B cell (primary cell): ENCODE results near the gene CDT1. TPM values are rescaled to one million over a fixed set of nuclear protein-coding genes. Genes with fewer than 3 reads are reported as not detected.

ENCODE experiments used
- ATAC-seq: fragments of 200-7000 bp; cut with Tn5 transposase; one replicate; pipeline ENCODE4 v1.10.0; 2021; ENCODE audit warnings: low read depth, mild to moderate bottlenecking, moderate number of reproducible peaks, moderate library complexity
- CTCF ChIA-PET: fragments of 350-600 bp; sonication (Branson Sonifier 250); formaldehyde crosslinking; loops from one replicate; lab custom pipeline; 2021; ENCODE audit warnings: antibody characterized with exemption, inconsistent platforms; lab: Charles Lee
- POLR2A ChIA-PET: fragments of 350-600 bp; sonication (Branson Sonifier 250); formaldehyde crosslinking; loops from one replicate; lab custom pipeline; 2021; ENCODE audit warnings: antibody characterized with exemption; lab: Charles Lee
- DNase-seq: peaks from one replicate; pipeline ENCODE4 v3.0.0; 2013
- H2AFZ ChIP-seq: 2 replicates; pipeline ENCODE4 v1.6.1; 2012; ENCODE audit warnings: mild to moderate bottlenecking, low read depth, low read length; ENCODE audit not compliant: insufficient read depth, poor library complexity, severe bottlenecking
- H3K27ac ChIP-seq, 2 donors: 1 replicate in 1 of 2; 2 replicates in 1 of 2; pipeline ENCODE4 v1.5.1; 2012 to 2013; ENCODE audit warnings: low read length in 2 of 2, mild to moderate bottlenecking in 2 of 2, moderate library complexity in 1 of 2
- H3K27me3 ChIP-seq, 4 experiments: fragments of 200-600 bp in 1 of 4; sonication (generic) in 1 of 4; replicated peaks in 1 of 4; 1 replicate in 2 of 4; 2 replicates in 2 of 4; pipeline versions ENCODE4 v1.6.1 to v1.7.0; 2013 to 2016; ENCODE audit warnings: low read length in 3 of 4, mild to moderate bottlenecking in 2 of 4, mixed read lengths in 1 of 4, moderate library complexity in 1 of 4; ENCODE audit not compliant: insufficient read depth in 4 of 4, control insufficient read depth in 3 of 4; ENCODE audit errors: control extremely low read depth in 1 of 4
- H3K36me3 ChIP-seq, 2 experiments: replicated peaks in 1 of 2; 1 replicate in 1 of 2; 2 replicates in 1 of 2; pipeline versions ENCODE4 v1.6.1 to v1.7.1; 2013; ENCODE audit warnings: low read length in 1 of 2; ENCODE audit not compliant: insufficient read depth in 2 of 2, control insufficient read depth in 1 of 2; ENCODE audit errors: control extremely low read depth in 1 of 2, extremely low read depth in 1 of 2
- H3K4me1 ChIP-seq, 2 donors: fragments of 200-600 bp in 1 of 2; sonication (generic) in 1 of 2; 1 replicate in 1 of 2; 2 replicates in 1 of 2; pipeline versions ENCODE4 v1.5.1 to v1.6.1; 2013 to 2017; ENCODE audit warnings: low read length in 2 of 2; ENCODE audit not compliant: control insufficient read depth in 2 of 2, insufficient read depth in 2 of 2
- H3K4me2 ChIP-seq: replicated peaks from 2 replicates; pipeline ENCODE3; 2012; ENCODE audit warnings: mild to moderate bottlenecking, low read depth, low read length; ENCODE audit not compliant: poor library complexity, severe bottlenecking
- H3K4me3 ChIP-seq, 5 experiments: fragments of 200-600 bp in 1 of 5; sonication (generic) in 1 of 5; 1 replicate in 3 of 5; 2 replicates in 2 of 5; pipeline versions ENCODE4 v1.5.1 to v1.7.0; 2011 to 2016; ENCODE audit warnings: low read length in 4 of 5, mild to moderate bottlenecking in 4 of 5, low read depth in 2 of 5, control low read depth in 1 of 5, moderate library complexity in 1 of 5; ENCODE audit not compliant: insufficient read depth in 1 of 5; ENCODE audit errors: control extremely low read depth in 1 of 5, extremely low read depth in 1 of 5
- H3K79me2 ChIP-seq: fragments of 200-600 bp; sonication (generic); one replicate; pipeline ENCODE4 v1.6.0; 2016; ENCODE audit warnings: low read length; ENCODE audit not compliant: control insufficient read depth, insufficient read depth
- H3K9ac ChIP-seq: fragments of 200-600 bp; sonication (generic); 2 replicates; pipeline ENCODE4 v1.6.1; 2017; ENCODE audit warnings: mild to moderate bottlenecking, low read length, moderate library complexity
- H3K9me3 ChIP-seq, 3 donors: one replicate each; pipeline versions ENCODE4 v1.6.1 to v1.7.1; 2013; ENCODE audit warnings: low read length in 2 of 3; ENCODE audit not compliant: control insufficient read depth in 2 of 3, insufficient read depth in 1 of 3; ENCODE audit errors: control extremely low read depth in 1 of 3
- H4K20me1 ChIP-seq: 2 replicates; pipeline ENCODE4 v1.6.0; 2012; ENCODE audit warnings: mild to moderate bottlenecking, low read length; ENCODE audit not compliant: insufficient read depth, control insufficient read depth, poor library complexity, severe bottlenecking
- H3K27ac Mint-ChIP-seq: one replicate; pipeline ENCODE4 v1.8.0; 2021; ENCODE audit warnings: mixed read lengths
- H3K27me3 Mint-ChIP-seq: one replicate; pipeline ENCODE4 v1.8.0; 2021; ENCODE audit warnings: mixed read lengths
- H3K4me1 Mint-ChIP-seq: one replicate; pipeline ENCODE4 v1.8.0; 2021; ENCODE audit warnings: mixed read lengths
- H3K4me3 Mint-ChIP-seq: one replicate; pipeline ENCODE4 v1.8.0; 2021; ENCODE audit warnings: mixed read lengths
- H3K9me3 Mint-ChIP-seq: one replicate; pipeline ENCODE4 v1.8.0; 2022; ENCODE audit warnings: mixed read lengths; ENCODE audit not compliant: insufficient read depth
- EZH2 ChIP-seq: IDR thresholded peaks from 2 replicates; pipeline ENCODE4 v1.6.1; 2012; ENCODE audit warnings: borderline replicate concordance, low read depth, mild to moderate bottlenecking, moderate library complexity, low read length; ENCODE audit not compliant: insufficient read depth, poor library complexity, severe bottlenecking
- WGBS: methylation state at CpG from one replicate; pipeline ENCODE4 v1.1.5; 2013; ENCODE audit warnings: missing lambda C conversion rate; ENCODE audit not compliant: insufficient coverage; 5-methylcytosine and 5-hydroxymethylcytosine counted together
- intact Hi-C: fragments of 100-400 bp; cut with micrococcal nuclease; formaldehyde crosslinking; loops from one replicate; pipeline ENCODE4 v1.10.0; 2022
- polyA plus RNA-seq: library from polyadenylated mRNA; depleted of rRNA; stranded (reverse); fragments of >200 nt; gene quantifications from 2 replicates; pipeline ENCODE4 v1.2.3, GENCODE V29; 2012
- total RNA-seq, 2 donors: library from RNA; stranded (reverse); fragments of 120-200 nt in 1 of 2; gene quantifications; 1 replicate in 1 of 2; 2 replicates in 1 of 2; pipeline versions ENCODE4 v1.2.3 to v1.2.4, GENCODE V29; 2013 to 2022
- TF ChIP-seq, protein P1 (sequence below): fragments of 200-600 bp; IDR thresholded peaks from one replicate; pipeline ENCODE4 v1.8.0; 2022; ENCODE audit warnings: antibody characterized with exemption, mild to moderate bottlenecking

Gene CDT1
- total and polyA plus RNA-seq, 2 donors (not counting 1 experiment from before 2014, with no cell fraction given) = 0.27 to 0.36 TPM

DNA sequence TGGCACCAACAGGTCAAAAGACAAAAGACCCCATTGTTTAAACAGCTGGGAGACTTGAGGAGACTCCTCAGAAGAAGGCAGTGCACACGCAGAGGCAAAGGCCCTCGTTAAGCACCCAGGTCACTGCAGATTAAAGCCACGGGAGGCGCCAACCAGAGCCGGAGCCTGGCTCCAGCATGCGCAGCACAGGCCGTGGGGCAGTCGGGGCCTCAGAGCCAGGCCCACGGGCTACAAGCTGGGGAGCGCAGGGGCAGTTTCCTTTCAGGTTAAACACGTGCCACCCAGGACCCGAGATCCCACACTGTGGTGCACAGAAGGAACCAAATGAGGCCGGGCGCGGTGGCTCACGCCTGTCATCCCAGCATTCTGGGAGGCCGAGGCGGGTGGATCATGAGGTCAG lies 27.8 kb upstream of the CDT1 start:
- no peaks in the 10 kb centered on the region for H3K9me3 Mint-ChIP-seq
- CTCF ChIA-PET = no interaction called here
- Histone ChIP-seq H3K4me1 (peaks cover 24 to 48% of the 10 kb centered on the region in 2 donors), H4K20me1 (peaks cover 94% of the 10 kb centered on the region), H3K4me2 (no peak overlapping the region), H3K9ac (no peak overlapping the region), H2AFZ (no peak overlapping the region), H3K79me2 (peaks cover 97% of the 10 kb centered on the region), H3K27me3 (no peaks in the 10 kb centered on the region), H3K36me3 (peaks cover 0 to 10% of the 10 kb centered on the region in 2 experiments), H3K27ac (no peak overlapping the region), H3K9me3 (no peaks in the 10 kb centered on the region), H3K4me3 (no peak overlapping the region)
- H3K27me3 Mint-ChIP-seq = no peaks in the 10 kb centered on the region
- POLR2A ChIA-PET = no interaction called here
- 94% methylated on average over 16 of the region's 18 CpGs for WGBS
- H3K27ac Mint-ChIP-seq = no peak overlapping the region
- no peak for TF ChIP-seq EZH2
- TF ChIP-seq, protein P1, sequence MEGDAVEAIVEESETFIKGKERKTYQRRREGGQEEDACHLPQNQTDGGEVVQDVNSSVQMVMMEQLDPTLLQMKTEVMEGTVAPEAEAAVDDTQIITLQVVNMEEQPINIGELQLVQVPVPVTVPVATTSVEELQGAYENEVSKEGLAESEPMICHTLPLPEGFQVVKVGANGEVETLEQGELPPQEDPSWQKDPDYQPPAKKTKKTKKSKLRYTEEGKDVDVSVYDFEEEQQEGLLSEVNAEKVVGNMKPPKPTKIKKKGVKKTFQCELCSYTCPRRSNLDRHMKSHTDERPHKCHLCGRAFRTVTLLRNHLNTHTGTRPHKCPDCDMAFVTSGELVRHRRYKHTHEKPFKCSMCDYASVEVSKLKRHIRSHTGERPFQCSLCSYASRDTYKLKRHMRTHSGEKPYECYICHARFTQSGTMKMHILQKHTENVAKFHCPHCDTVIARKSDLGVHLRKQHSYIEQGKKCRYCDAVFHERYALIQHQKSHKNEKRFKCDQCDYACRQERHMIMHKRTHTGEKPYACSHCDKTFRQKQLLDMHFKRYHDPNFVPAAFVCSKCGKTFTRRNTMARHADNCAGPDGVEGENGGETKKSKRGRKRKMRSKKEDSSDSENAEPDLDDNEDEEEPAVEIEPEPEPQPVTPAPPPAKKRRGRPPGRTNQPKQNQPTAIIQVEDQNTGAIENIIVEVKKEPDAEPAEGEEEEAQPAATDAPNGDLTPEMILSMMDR = no peak
- intact Hi-C loops = no loop called here
- no peak for ATAC-seq
- DNase-seq = no peak
- H3K4me3 Mint-ChIP-seq = no peak overlapping the region
- peaks cover 39% of the 10 kb centered on the region for H3K4me1 Mint-ChIP-seq

DNA sequence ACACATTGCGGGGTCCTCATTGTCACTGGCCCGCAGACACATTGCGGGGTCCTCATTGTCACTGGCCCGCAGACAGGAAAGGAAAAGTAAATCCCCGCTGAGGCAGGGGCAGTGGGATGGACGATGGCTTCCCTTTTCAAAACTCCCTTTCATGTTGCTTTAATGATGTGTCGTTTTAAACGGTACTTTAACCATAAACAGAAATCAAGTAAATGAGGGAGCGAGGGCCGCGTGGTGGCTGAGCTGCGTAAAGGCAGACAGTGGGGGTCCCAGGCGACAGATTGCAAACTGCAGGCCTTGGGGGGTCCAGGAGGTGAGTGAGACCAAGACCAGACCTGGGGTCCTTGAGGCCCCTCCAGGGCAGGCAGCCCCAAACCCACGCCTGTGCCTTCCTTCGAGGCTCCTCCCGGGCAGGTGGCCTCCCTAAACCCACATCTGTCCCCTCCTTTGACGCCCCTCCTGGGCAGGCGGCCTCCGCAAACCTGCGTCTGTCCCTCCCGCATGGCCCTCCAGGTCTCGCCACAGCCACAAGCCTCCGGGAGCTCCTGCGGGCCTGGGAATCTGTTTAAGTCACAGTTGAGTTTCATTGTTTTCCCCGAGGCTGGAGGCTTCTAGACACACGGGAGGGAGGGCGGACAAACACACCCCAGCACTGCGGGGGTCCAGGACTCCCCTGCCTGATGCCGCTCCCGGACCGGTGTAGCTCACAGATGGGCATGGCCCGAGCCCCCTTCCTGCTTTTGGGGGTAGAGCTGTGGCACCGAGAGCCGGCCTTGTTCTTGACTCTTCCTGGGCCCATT lies 25.9 kb upstream of the CDT1 start:
- POLR2A ChIA-PET = no interaction called here
- Mint-ChIP-seq H3K27me3 (no peaks in the 10 kb centered on the region), H3K9me3 (no peaks in the 10 kb centered on the region), H3K4me1 (peaks cover 48% of the 10 kb centered on the region), H3K27ac (peak overlapping the region; percentile 61), H3K4me3 (no peak overlapping the region)
- no peaks in the 10 kb centered on the region for H3K9me3 ChIP-seq
- DNase-seq (no peak), ATAC-seq (no peak)
- peaks cover 0 to 10% of the 10 kb centered on the region in 2 experiments for H3K36me3 ChIP-seq
- CTCF ChIA-PET = interaction anchor here (0.9 to 1.5 kb wide), 3 partner anchors 35 to 40 kb away, joined by 3 to 4 read pairs (median 3); no protein-coding TSS in a partner anchor
- no peak overlapping the region for H3K4me3 ChIP-seq
- H3K27me3 ChIP-seq = no peaks in the 10 kb centered on the region
- no peak overlapping the region for H2AFZ ChIP-seq
- peaks cover 36 to 52% of the 10 kb centered on the region in 2 donors for H3K4me1 ChIP-seq
- H3K79me2 ChIP-seq = peaks cover 81% of the 10 kb centered on the region
- H3K9ac ChIP-seq = no peak overlapping the region
- peak overlapping the region; percentile 38 for H3K4me2 ChIP-seq
- 57% methylated on average over 32 of the region's 34 CpGs for WGBS
- intact Hi-C loops = no loop called here
- peaks cover 86% of the 10 kb centered on the region for H4K20me1 ChIP-seq
- no peak overlapping the region for H3K27ac ChIP-seq
- TF ChIP-seq, protein P1 = no peak
- TF ChIP-seq EZH2 = no peak
